Measurements from ENCODE around the gene PDGFD. TPM values are rescaled to one million over a fixed set of nuclear protein-coding genes. Genes with fewer than 3 reads are reported as not detected.

PDGFD gene
- total RNA-seq, 1 donor from 2014 or later, result 0.53 TPM

DNA sequence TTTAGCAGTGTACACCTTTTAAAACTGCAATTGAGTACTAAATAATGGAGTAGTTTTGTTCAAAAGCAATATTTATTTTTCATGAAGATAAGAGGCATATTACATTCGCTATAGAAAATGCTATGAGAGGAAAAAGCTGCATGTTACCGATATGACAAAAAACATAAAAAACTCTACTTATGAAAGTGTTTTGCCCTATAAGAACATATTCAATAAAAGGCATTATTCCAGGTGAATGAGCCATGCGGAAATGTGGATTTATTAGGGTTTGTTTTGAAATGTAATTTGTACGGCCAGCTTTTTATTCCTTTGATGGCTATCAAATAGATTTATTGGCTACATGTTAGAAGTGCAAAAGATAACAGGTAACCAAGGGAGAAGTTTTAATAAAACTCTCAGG is 256.8 kb downstream of the PDGFD start:
- no peaks in the 10 kb centered on the region for H3K27me3 ChIP-seq (ENCODE audit: control insufficient read depth, insufficient read depth, low read length)
- TF ChIP-seq, protein P1, sequence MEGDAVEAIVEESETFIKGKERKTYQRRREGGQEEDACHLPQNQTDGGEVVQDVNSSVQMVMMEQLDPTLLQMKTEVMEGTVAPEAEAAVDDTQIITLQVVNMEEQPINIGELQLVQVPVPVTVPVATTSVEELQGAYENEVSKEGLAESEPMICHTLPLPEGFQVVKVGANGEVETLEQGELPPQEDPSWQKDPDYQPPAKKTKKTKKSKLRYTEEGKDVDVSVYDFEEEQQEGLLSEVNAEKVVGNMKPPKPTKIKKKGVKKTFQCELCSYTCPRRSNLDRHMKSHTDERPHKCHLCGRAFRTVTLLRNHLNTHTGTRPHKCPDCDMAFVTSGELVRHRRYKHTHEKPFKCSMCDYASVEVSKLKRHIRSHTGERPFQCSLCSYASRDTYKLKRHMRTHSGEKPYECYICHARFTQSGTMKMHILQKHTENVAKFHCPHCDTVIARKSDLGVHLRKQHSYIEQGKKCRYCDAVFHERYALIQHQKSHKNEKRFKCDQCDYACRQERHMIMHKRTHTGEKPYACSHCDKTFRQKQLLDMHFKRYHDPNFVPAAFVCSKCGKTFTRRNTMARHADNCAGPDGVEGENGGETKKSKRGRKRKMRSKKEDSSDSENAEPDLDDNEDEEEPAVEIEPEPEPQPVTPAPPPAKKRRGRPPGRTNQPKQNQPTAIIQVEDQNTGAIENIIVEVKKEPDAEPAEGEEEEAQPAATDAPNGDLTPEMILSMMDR (IDR thresholded peaks at IDR 0.05; ENCODE audit: insufficient read depth, low read length, severe bottlenecking), result no peak
- FAIRE-seq (no peak), DNase-seq (ENCODE audit: low read depth) (no peak)
- H3K4me3 ChIP-seq (ENCODE audit: low read depth, low read length), result no peak overlapping the region
- no peaks in the 10 kb centered on the region for H3K36me3 ChIP-seq (ENCODE audit: control insufficient read depth, insufficient read depth, low read length)

- H3K36me3 ChIP-seq (ENCODE audit: control insufficient read depth, insufficient read depth, low read length), result no peaks in the 10 kb centered on the region
- DNase-seq (ENCODE audit: low read depth) (no peak), FAIRE-seq (no peak)
- H3K27me3 ChIP-seq (ENCODE audit: control insufficient read depth, insufficient read depth, low read length), result no peaks in the 10 kb centered on the region
- TF ChIP-seq, protein P1 (IDR thresholded peaks at IDR 0.05; ENCODE audit: insufficient read depth, low read length, severe bottlenecking), result no peak
- no peak overlapping the region for H3K4me3 ChIP-seq (ENCODE audit: low read depth, low read length)
Measured at GRCh38 chr11:103906291-103906867, 257.6 kb downstream of the PDGFD start.

GRCh38 chr11:103904324-103904667 is 259.7 kb downstream of the PDGFD start:
- FAIRE-seq (no peak), DNase-seq (ENCODE audit: low read depth) (no peak)
- no peaks in the 10 kb centered on the region for H3K36me3 ChIP-seq (ENCODE audit: control insufficient read depth, insufficient read depth, low read length)
- H3K4me3 ChIP-seq (ENCODE audit: low read depth, low read length), result no peak overlapping the region
- TF ChIP-seq, protein P1 (IDR thresholded peaks at IDR 0.05; ENCODE audit: insufficient read depth, low read length, severe bottlenecking), result no peak
- H3K27me3 ChIP-seq (ENCODE audit: control insufficient read depth, insufficient read depth, low read length), result no peaks in the 10 kb centered on the region

GRCh38 chr11:103903621-103904323 is 260.2 kb downstream of the PDGFD start:
- no peak for FAIRE-seq
- TF ChIP-seq, protein P1 (IDR thresholded peaks at IDR 0.05; ENCODE audit: insufficient read depth, low read length, severe bottlenecking), result no peak
- H3K4me3 ChIP-seq (ENCODE audit: low read depth, low read length), result no peak overlapping the region
- no peaks in the 10 kb centered on the region for H3K36me3 ChIP-seq (ENCODE audit: control insufficient read depth, insufficient read depth, low read length)
- H3K27me3 ChIP-seq (ENCODE audit: control insufficient read depth, insufficient read depth, low read length), result no peaks in the 10 kb centered on the region
- DNase-seq (ENCODE audit: low read depth), result no peak

GRCh38 chr11:103902994-103903393 is 261.0 kb downstream of the PDGFD start:
- no peak overlapping the region for H3K4me3 ChIP-seq (ENCODE audit: low read depth, low read length)
- DNase-seq (ENCODE audit: low read depth), result no peak
- no peaks in the 10 kb centered on the region for H3K27me3 ChIP-seq (ENCODE audit: control insufficient read depth, insufficient read depth, low read length)
- no peak for FAIRE-seq
- no peaks in the 10 kb centered on the region for H3K36me3 ChIP-seq (ENCODE audit: control insufficient read depth, insufficient read depth, low read length)
- TF ChIP-seq, protein P1 (IDR thresholded peaks at IDR 0.05; ENCODE audit: insufficient read depth, low read length, severe bottlenecking), result no peak

GRCh38 chr11:103901656-103902055 is 262.3 kb downstream of the PDGFD start:
- Histone ChIP-seq H3K4me3 (ENCODE audit: low read depth, low read length) (no peak overlapping the region), H3K27me3 (ENCODE audit: control insufficient read depth, insufficient read depth, low read length) (no peaks in the 10 kb centered on the region), H3K36me3 (ENCODE audit: control insufficient read depth, insufficient read depth, low read length) (no peaks in the 10 kb centered on the region)
- DNase-seq (ENCODE audit: low read depth) (no peak), FAIRE-seq (no peak)
- TF ChIP-seq, protein P1 (IDR thresholded peaks at IDR 0.05; ENCODE audit: insufficient read depth, low read length, severe bottlenecking), result no peak
